HepG2 (cell line): ENCODE data around the gene PNKP. TPM values are rescaled to one million over a fixed set of nuclear protein-coding genes. Genes with fewer than 3 reads are reported as not detected.
A peak's percentile ranks its signal among the peaks of the same experiment; 100 is the strongest.

ENCODE experiments used
- FOXA1 ChIP-seq, 2 experiments: fragments of 450-650 bp in 1 of 2; sonication (generic) in 1 of 2; formaldehyde crosslinking in 1 of 2; IDR thresholded peaks; 2 replicates each; pipeline versions ENCODE4 v1.4.0 to v1.6.1; 2016 to 2020; ENCODE audit warnings: missing genetic modification reagents in 1 of 2
- FOXO1 ChIP-seq: sonication (generic); formaldehyde crosslinking; IDR thresholded peaks from 2 replicates; pipeline ENCODE4 v1.4.0; 2020; ENCODE audit warnings: missing genetic modification reagents
- MAFG ChIP-seq: sonication (generic); formaldehyde crosslinking; IDR thresholded peaks from 2 replicates; pipeline ENCODE4 v1.5.1; 2020; ENCODE audit warnings: mild to moderate bottlenecking, missing genetic modification reagents
- RFX1 ChIP-seq: fragments of 450-650 bp; IDR thresholded peaks from 2 replicates; pipeline ENCODE4 v1.6.1; 2017
- STAG1 ChIP-seq: sonication (generic); formaldehyde crosslinking; IDR thresholded peaks from 2 replicates; pipeline ENCODE4 v1.4.0; 2020; ENCODE audit warnings: missing genetic modification reagents
- U2AF1 ChIP-seq: fragments of 200-400 bp; formaldehyde crosslinking; optimal IDR thresholded peaks from 2 replicates; pipeline ENCODE3; 2017; ENCODE audit warnings: mild to moderate bottlenecking, low read depth, low read length
- XBP1 ChIP-seq: sonication (generic); formaldehyde crosslinking; IDR thresholded peaks from 2 replicates; pipeline ENCODE4 v1.5.0; 2020; ENCODE audit warnings: missing genetic modification reagents
- ZBTB21 ChIP-seq: sonication (generic); formaldehyde crosslinking; IDR thresholded peaks from 2 replicates; pipeline ENCODE4 v1.4.0; 2020; ENCODE audit warnings: missing genetic modification reagents
- ZNF567 ChIP-seq: sonication (generic); formaldehyde crosslinking; IDR thresholded peaks from 2 replicates; pipeline ENCODE4 v1.8.1; 2023; ENCODE audit warnings: mild to moderate bottlenecking, missing genetic modification reagents, borderline replicate concordance
- ZNF713 ChIP-seq: sonication (generic); formaldehyde crosslinking; IDR thresholded peaks from 2 replicates; pipeline ENCODE4 v1.4.0; 2020; ENCODE audit warnings: mild to moderate bottlenecking, missing genetic modification reagents
- ZSCAN22 ChIP-seq: sonication (generic); formaldehyde crosslinking; IDR thresholded peaks from 2 replicates; pipeline ENCODE4 v1.4.0; 2020; ENCODE audit warnings: mild to moderate bottlenecking, missing genetic modification reagents
- polyA plus RNA-seq, 8 experiments: library from polyadenylated mRNA; depleted of rRNA in 3 of 8; stranded (reverse) in 7 of 8; unstranded in 1 of 8; fragments of >200 nt; fragmentation: Illumina TruSeq in 4 of 8; extraction: Trizol in 4 of 8; gene quantifications; 2 replicates each; pipeline versions ENCODE4 v1.2.1 to v1.2.3, GENCODE V29; 2011 to 2016; ENCODE audit warnings: low read depth in 4 of 8, missing spikeins in 1 of 8, mixed read lengths in 1 of 8; ENCODE audit not compliant: insufficient read depth in 1 of 8
- total RNA-seq, 5 experiments: library from RNA; depleted of rRNA; stranded (reverse); fragments of >200 nt; fragmentation: Illumina TruSeq; extraction: Trizol; gene quantifications; 2 replicates each; pipeline ENCODE4 v1.2.3, GENCODE V29; 2016; ENCODE audit warnings: low read depth in 1 of 5
- TF ChIP-seq, protein P1 (sequence below): sonication (generic); formaldehyde crosslinking; IDR thresholded peaks from 2 replicates; pipeline ENCODE4 v1.4.0; 2020; ENCODE audit warnings: missing genetic modification reagents
- TF ChIP-seq, protein P2 (sequence below): sonication (generic); formaldehyde crosslinking; IDR thresholded peaks from 2 replicates; pipeline ENCODE4 v1.4.0; 2020; ENCODE audit warnings: missing genetic modification reagents
- TF ChIP-seq, protein P3 (sequence below): IDR thresholded peaks from 2 replicates; pipeline ENCODE4 v1.6.1; 2016; ENCODE audit warnings: low read depth, control low read depth
- TF ChIP-seq, protein P4 (sequence below): sonication (generic); formaldehyde crosslinking; IDR thresholded peaks from 2 replicates; pipeline ENCODE4 v1.9.0; 2022; ENCODE audit warnings: low read depth, missing genetic modification reagents
- TF ChIP-seq, protein P5 (sequence below), 2 experiments: IDR thresholded peaks; 2 replicates each; pipeline ENCODE4 v1.6.1; 2011 to 2012; ENCODE audit warnings: low read length in 2 of 2, borderline replicate concordance in 1 of 2, low read depth in 1 of 2, mild to moderate bottlenecking in 1 of 2, moderate library complexity in 1 of 2
- TF ChIP-seq, protein P6 (sequence below): sonication (generic); formaldehyde crosslinking; IDR thresholded peaks from 2 replicates; pipeline ENCODE4 v1.5.1; 2020; ENCODE audit warnings: missing genetic modification reagents, mild to moderate bottlenecking, borderline replicate concordance

The PNKP gene
- total and polyA plus RNA-seq, 2 of the 13 experiments (the other 11 are each of a cell fraction or from before 2014, with no cell fraction given), result 12.7 to 27.1 TPM

DNA sequence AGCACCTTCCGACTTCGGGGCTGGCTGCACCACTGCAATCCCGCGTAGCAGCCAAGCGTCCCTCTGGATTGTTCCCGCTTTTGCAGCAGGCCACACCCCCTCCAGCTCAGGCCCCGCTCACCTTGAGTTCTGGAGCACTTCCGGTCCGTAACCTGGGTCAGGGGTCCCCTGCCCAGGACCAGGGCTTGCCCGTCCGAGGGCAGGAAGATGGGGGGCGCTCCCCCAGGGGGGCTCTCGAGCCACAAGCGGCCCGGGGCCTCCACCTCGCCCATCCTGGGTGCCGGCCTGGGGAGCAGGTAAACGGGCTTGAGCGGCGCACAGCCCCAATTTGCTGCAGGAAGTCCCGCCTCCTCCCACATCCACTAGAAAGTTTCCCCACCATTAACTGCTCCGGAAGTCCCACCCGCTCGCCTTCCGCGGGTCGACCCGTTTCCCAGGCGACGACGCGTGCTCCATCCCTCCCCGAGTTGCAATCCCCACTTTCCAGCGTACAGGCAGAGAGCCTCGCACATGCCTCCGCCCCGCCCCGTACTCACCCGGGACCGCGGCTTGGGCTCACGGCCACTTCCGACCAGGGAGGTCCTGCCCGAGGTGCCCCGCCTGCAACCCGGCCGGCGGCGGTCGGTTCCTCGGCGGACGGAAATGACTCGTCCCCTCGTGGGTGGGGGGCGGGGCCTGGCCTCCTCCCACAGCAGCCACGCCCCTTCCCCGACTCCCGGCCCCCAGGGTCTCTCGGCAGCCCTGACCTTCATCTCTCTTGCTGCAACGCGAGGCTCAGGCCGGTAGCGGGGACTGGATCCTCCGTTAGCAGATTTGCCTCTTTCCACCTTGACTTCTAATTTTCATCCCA, at the start of gene PNKP (continued):
- TF ChIP-seq, protein P1, sequence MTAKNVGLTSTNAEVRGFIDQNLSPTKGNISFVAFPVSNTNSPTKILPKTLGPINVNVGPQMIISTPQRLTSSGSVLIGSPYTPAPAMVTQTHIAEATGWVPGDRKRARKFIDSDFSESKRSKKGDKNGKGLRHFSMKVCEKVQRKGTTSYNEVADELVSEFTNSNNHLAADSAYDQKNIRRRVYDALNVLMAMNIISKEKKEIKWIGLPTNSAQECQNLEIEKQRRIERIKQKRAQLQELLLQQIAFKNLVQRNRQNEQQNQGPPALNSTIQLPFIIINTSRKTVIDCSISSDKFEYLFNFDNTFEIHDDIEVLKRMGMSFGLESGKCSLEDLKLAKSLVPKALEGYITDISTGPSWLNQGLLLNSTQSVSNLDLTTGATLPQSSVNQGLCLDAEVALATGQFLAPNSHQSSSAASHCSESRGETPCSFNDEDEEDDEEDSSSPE, result peak; percentile 86
- TF ChIP-seq MAFG (CRISPR knock-in tag) (no peak), ZNF567 (CRISPR knock-in tag) (peak; percentile 82; the same call in 1 of the 2 replicates), RFX1 (peak; percentile 81), FOXA1 (IDR thresholded peaks at IDR 0.05) (no peak), FOXA1 (CRISPR knock-in tag; IDR thresholded peaks at IDR 0.05) (no peak), ZNF713 (no peak), XBP1 (CRISPR knock-in tag) (no peak), STAG1 (CRISPR knock-in tag) (no peak), ZBTB21 (CRISPR knock-in tag) (no peak; the same call in 1 of the 2 replicates), ZSCAN22 (no peak), FOXO1 (CRISPR knock-in tag) (0 out of 2 replicates have a peak, but pooled peaks have one; percentile 11), U2AF1 (no peak)
- TF ChIP-seq, protein P2, sequence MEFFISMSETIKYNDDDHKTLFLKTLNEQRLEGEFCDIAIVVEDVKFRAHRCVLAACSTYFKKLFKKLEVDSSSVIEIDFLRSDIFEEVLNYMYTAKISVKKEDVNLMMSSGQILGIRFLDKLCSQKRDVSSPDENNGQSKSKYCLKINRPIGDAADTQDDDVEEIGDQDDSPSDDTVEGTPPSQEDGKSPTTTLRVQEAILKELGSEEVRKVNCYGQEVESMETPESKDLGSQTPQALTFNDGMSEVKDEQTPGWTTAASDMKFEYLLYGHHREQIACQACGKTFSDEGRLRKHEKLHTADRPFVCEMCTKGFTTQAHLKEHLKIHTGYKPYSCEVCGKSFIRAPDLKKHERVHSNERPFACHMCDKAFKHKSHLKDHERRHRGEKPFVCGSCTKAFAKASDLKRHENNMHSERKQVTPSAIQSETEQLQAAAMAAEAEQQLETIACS, result no peak
- TF ChIP-seq, protein P3, sequence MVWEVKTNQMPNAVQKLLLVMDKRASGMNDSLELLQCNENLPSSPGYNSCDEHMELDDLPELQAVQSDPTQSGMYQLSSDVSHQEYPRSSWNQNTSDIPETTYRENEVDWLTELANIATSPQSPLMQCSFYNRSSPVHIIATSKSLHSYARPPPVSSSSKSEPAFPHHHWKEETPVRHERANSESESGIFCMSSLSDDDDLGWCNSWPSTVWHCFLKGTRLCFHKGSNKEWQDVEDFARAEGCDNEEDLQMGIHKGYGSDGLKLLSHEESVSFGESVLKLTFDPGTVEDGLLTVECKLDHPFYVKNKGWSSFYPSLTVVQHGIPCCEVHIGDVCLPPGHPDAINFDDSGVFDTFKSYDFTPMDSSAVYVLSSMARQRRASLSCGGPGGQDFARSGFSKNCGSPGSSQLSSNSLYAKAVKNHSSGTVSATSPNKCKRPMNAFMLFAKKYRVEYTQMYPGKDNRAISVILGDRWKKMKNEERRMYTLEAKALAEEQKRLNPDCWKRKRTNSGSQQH, result no peak
- TF ChIP-seq, protein P4, sequence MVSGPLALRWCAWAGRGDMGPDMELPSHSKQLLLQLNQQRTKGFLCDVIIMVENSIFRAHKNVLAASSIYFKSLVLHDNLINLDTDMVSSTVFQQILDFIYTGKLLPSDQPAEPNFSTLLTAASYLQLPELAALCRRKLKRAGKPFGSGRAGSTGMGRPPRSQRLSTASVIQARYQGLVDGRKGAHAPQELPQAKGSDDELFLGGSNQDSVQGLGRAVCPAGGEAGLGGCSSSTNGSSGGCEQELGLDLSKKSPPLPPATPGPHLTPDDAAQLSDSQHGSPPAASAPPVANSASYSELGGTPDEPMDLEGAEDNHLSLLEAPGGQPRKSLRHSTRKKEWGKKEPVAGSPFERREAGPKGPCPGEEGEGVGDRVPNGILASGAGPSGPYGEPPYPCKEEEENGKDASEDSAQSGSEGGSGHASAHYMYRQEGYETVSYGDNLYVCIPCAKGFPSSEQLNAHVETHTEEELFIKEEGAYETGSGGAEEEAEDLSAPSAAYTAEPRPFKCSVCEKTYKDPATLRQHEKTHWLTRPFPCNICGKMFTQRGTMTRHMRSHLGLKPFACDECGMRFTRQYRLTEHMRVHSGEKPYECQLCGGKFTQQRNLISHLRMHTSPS (CRISPR knock-in tag), result peak; percentile 71
- TF ChIP-seq, protein P5, sequence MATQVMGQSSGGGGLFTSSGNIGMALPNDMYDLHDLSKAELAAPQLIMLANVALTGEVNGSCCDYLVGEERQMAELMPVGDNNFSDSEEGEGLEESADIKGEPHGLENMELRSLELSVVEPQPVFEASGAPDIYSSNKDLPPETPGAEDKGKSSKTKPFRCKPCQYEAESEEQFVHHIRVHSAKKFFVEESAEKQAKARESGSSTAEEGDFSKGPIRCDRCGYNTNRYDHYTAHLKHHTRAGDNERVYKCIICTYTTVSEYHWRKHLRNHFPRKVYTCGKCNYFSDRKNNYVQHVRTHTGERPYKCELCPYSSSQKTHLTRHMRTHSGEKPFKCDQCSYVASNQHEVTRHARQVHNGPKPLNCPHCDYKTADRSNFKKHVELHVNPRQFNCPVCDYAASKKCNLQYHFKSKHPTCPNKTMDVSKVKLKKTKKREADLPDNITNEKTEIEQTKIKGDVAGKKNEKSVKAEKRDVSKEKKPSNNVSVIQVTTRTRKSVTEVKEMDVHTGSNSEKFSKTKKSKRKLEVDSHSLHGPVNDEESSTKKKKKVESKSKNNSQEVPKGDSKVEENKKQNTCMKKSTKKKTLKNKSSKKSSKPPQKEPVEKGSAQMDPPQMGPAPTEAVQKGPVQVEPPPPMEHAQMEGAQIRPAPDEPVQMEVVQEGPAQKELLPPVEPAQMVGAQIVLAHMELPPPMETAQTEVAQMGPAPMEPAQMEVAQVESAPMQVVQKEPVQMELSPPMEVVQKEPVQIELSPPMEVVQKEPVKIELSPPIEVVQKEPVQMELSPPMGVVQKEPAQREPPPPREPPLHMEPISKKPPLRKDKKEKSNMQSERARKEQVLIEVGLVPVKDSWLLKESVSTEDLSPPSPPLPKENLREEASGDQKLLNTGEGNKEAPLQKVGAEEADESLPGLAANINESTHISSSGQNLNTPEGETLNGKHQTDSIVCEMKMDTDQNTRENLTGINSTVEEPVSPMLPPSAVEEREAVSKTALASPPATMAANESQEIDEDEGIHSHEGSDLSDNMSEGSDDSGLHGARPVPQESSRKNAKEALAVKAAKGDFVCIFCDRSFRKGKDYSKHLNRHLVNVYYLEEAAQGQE (IDR thresholded peaks at IDR 0.05; ENCODE audit: borderline replicate concordance in 1 of 2, low read depth in 1 of 2, low read length in 2 of 2), result no peak; a peak in 1 of 4 replicates
- TF ChIP-seq, protein P6, sequence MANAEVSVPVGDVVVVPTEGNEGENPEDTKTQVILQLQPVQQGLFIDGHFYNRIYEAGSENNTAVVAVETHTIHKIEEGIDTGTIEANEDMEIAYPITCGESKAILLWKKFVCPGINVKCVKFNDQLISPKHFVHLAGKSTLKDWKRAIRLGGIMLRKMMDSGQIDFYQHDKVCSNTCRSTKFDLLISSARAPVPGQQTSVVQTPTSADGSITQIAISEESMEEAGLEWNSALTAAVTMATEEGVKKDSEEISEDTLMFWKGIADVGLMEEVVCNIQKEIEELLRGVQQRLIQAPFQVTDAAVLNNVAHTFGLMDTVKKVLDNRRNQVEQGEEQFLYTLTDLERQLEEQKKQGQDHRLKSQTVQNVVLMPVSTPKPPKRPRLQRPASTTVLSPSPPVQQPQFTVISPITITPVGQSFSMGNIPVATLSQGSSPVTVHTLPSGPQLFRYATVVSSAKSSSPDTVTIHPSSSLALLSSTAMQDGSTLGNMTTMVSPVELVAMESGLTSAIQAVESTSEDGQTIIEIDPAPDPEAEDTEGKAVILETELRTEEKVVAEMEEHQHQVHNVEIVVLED (CRISPR knock-in tag), result peak; percentile 76; the same call in 1 of the 2 replicates
